ENCODE results near the gene LRP1B.

GRCh38 chr2:140893685-140894084 lies 1237.1 kb downstream of the LRP1B start:
- TF ChIP-seq SP1 (CRISPR knock-in tag; conservative IDR thresholded peaks at IDR 0.05) (no peak), CTCF (IDR thresholded peaks at IDR 0.05) (no peak), NFYB (CRISPR knock-in tag; conservative IDR thresholded peaks at IDR 0.05; ENCODE audit: low read depth) (no peak), IRF2 (CRISPR knock-in tag; IDR thresholded peaks at IDR 0.05; ENCODE audit: borderline replicate concordance, low read depth) (no peak), PRDM15 (CRISPR knock-in tag; IDR thresholded peaks at IDR 0.05) (no peak), ZBTB21 (CRISPR knock-in tag; IDR thresholded peaks at IDR 0.05; ENCODE audit: borderline replicate concordance) (no peak), GTF2I (CRISPR knock-in tag; conservative IDR thresholded peaks at IDR 0.05) (no peak), SMAD3 (CRISPR knock-in tag; IDR thresholded peaks at IDR 0.05; ENCODE audit: borderline replicate concordance) (no peak), ZNF317 (CRISPR knock-in tag; IDR thresholded peaks at IDR 0.05; ENCODE audit: borderline replicate concordance, low read depth) (no peak), ZNF219 (CRISPR knock-in tag; IDR thresholded peaks at IDR 0.05; ENCODE audit: borderline replicate concordance) (no peak), SMAD4 (CRISPR knock-in tag; IDR thresholded peaks at IDR 0.05) (no peak), TEAD4 (CRISPR knock-in tag; IDR thresholded peaks at IDR 0.05) (no peak)

Measured in WTC11 (cell line).